ENCODE measurements around the gene MYDGF.

Gene MYDGF

DNA sequence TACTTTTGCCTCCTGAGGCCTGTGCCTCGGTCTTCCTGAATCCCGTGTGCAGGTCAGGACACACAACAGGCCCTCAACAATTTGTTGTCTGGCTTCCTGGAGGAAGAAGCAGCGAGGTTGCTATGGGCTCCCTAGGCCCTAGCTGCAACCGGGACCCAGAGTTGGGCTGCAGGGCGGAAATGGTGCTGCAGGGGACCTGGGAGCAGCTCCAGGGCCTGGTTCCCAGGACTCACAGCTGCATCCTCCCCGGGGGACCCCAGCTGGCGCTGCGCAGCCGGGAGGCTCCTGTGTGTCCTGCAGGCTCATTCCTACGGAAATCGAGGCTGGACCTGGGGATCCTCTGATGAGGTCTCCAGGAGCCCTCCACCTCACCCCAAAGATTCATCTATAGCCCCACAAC is 31.8 kb downstream of the MYDGF start:
- ChIA-PET POLR2A (interaction anchor here (0.7 kb wide), 1 partner anchor 1780 kb away, joined by 3 read pairs; no protein-coding TSS in a partner anchor), CTCF (interaction anchor here (1.1 to 3.3 kb wide), 4 partner anchors 62 to 115 kb away, joined by 3 to 48 read pairs (median 23); no protein-coding TSS in a partner anchor)

DNA sequence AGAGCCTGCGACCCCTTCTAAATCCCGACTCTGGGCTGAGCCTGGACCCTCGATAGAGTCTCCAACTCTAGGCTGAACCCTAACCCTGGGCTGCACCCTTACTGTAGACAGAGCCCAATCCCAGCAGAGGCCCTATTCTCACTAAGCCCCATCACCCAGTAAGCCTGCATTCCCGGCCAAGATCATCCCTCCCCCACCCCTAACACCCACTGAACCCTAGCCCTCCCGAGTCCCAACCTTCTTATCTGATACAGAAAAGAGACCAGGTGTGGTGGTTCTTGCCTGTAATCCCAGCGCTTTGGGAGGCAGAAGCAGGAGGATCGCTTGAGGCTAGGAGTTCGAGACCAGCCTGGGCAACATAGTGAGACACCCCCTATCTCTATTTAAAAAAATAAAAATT is 33.4 kb downstream of the MYDGF start:
- TF ChIP-seq GFI1B (tag by site-specific recombination; IDR thresholded peaks at IDR 0.05) (no peak), ZBTB6 (tag by site-specific recombination; IDR thresholded peaks at IDR 0.05) (0 out of 2 replicates have a peak, but pooled peaks have one; percentile 11), ZBTB8A (tag by site-specific recombination; IDR thresholded peaks at IDR 0.05) (peak; percentile 27; the same call in 1 of the 2 replicates), ZBTB48 (tag by site-specific recombination; IDR thresholded peaks at IDR 0.05) (peak; percentile 41; the same call in 1 of the 2 replicates)
- Histone ChIP-seq H3K4me3 (ENCODE audit: low read depth, low read length) (no peak overlapping the region), H3K27ac (ENCODE audit: extremely low read depth, low read depth, low read length) (no peak overlapping the region), H3K36me3 (ENCODE audit: control insufficient read depth in 2 of 2, insufficient read depth in 1 of 2, low read length in 2 of 2) (no peaks in the 10 kb centered on the region), H3K4me1 (ENCODE audit: control insufficient read depth, insufficient read depth, low read length) (no peaks in the 10 kb centered on the region; the same call in 1 of the 2 replicates), H3K9me3 (ENCODE audit: control insufficient read depth, insufficient read depth, low read depth, low read length) (no peaks in the 10 kb centered on the region)
- ChIA-PET POLR2A (interaction anchor here (0.5 kb wide), 2 partner anchors 8 to 29 kb away, joined by 3 to 4 read pairs; no protein-coding TSS in a partner anchor), CTCF (interaction anchor here (0.5 to 3.3 kb wide), 41 partner anchors 11 to 371 kb away, joined by 3 to 48 read pairs (median 6); partner anchors contain the start of genes FEM1A, PLIN5 and SEMA6B)

More for the DNA sequence above, 31.8 kb downstream of the MYDGF start:
- no peak overlapping the region for H3K4me3 ChIP-seq (ENCODE audit: low read depth, low read length)
- H3K27ac ChIP-seq (ENCODE audit: extremely low read depth, low read depth, low read length): no peak overlapping the region
- TF ChIP-seq MYNN (tag by site-specific recombination; IDR thresholded peaks at IDR 0.05; ENCODE audit: borderline replicate concordance) (no peak), ZNF175 (tag by site-specific recombination; IDR thresholded peaks at IDR 0.05) (no peak), GFI1B (tag by site-specific recombination; IDR thresholded peaks at IDR 0.05) (no peak), ZNF398 (tag by site-specific recombination; IDR thresholded peaks at IDR 0.05) (no peak), ZNF211 (tag by site-specific recombination; IDR thresholded peaks at IDR 0.05; ENCODE audit: low read depth) (no peak), ZNF121 (tag by site-specific recombination; IDR thresholded peaks at IDR 0.05) (no peak), ZNF157 (tag by site-specific recombination; IDR thresholded peaks at IDR 0.05) (no peak), ZNF830 (tag by site-specific recombination; IDR thresholded peaks at IDR 0.05; ENCODE audit: low read depth) (no peak), ZNF239 (tag by site-specific recombination; IDR thresholded peaks at IDR 0.05) (no peak)
- TF ChIP-seq, protein P1, sequence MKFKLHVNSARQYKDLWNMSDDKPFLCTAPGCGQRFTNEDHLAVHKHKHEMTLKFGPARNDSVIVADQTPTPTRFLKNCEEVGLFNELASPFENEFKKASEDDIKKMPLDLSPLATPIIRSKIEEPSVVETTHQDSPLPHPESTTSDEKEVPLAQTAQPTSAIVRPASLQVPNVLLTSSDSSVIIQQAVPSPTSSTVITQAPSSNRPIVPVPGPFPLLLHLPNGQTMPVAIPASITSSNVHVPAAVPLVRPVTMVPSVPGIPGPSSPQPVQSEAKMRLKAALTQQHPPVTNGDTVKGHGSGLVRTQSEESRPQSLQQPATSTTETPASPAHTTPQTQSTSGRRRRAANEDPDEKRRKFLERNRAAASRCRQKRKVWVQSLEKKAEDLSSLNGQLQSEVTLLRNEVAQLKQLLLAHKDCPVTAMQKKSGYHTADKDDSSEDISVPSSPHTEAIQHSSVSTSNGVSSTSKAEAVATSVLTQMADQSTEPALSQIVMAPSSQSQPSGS (tag by site-specific recombination; IDR thresholded peaks at IDR 0.05; ENCODE audit: low read depth): no peak
- TF ChIP-seq, protein P2, sequence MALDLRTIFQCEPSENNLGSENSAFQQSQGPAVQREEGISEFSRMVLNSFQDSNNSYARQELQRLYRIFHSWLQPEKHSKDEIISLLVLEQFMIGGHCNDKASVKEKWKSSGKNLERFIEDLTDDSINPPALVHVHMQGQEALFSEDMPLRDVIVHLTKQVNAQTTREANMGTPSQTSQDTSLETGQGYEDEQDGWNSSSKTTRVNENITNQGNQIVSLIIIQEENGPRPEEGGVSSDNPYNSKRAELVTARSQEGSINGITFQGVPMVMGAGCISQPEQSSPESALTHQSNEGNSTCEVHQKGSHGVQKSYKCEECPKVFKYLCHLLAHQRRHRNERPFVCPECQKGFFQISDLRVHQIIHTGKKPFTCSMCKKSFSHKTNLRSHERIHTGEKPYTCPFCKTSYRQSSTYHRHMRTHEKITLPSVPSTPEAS (tag by site-specific recombination; IDR thresholded peaks at IDR 0.05): no peak
- H3K4me1 ChIP-seq (ENCODE audit: control insufficient read depth, insufficient read depth, low read length): no peaks in the 10 kb centered on the region; the same call in 1 of the 2 replicates
- no peaks in the 10 kb centered on the region for H3K36me3 ChIP-seq (ENCODE audit: control insufficient read depth in 2 of 2, insufficient read depth in 1 of 2, low read length in 2 of 2)
- H3K9me3 ChIP-seq (ENCODE audit: control insufficient read depth, insufficient read depth, low read depth, low read length): no peaks in the 10 kb centered on the region

GRCh38 chr19:4636151-4636717 is 33.9 kb downstream of the MYDGF start:
- Histone ChIP-seq H3K27ac (ENCODE audit: extremely low read depth, low read depth, low read length) (no peak overlapping the region; the same call in 1 of the 2 replicates), H3K4me3 (ENCODE audit: low read depth, low read length) (peak overlapping the region; percentile 35), H3K36me3 (ENCODE audit: control insufficient read depth in 2 of 2, insufficient read depth in 1 of 2, low read length in 2 of 2) (no peaks in the 10 kb centered on the region), H3K4me1 (ENCODE audit: control insufficient read depth, insufficient read depth, low read length) (no peaks in the 10 kb centered on the region; the same call in 1 of the 2 replicates), H3K9me3 (ENCODE audit: control insufficient read depth, insufficient read depth, low read depth, low read length) (no peaks in the 10 kb centered on the region)
- CTCF ChIA-PET: interaction anchor here (0.5 to 3.3 kb wide), 46 partner anchors 11 to 370 kb away, joined by 3 to 48 read pairs (median 4); partner anchors contain the start of genes FEM1A, PLIN5 and SEMA6B
- POLR2A ChIA-PET: interaction anchor here (0.5 kb wide), 3 partner anchors 9 to 29 kb away, joined by 3 to 6 read pairs (median 4); no protein-coding TSS in a partner anchor
- TF ChIP-seq ZIC2 (tag by site-specific recombination; IDR thresholded peaks at IDR 0.05): 0 out of 2 replicates have a peak, but pooled peaks have one; percentile 12
- TF ChIP-seq ZBTB6 (tag by site-specific recombination; IDR thresholded peaks at IDR 0.05): peak; percentile 79
- 0 out of 2 replicates have a peak, but pooled peaks have one; percentile 39 for TF ChIP-seq KLF17 (tag by site-specific recombination; IDR thresholded peaks at IDR 0.05)
- TF ChIP-seq GLIS1 (tag by site-specific recombination; IDR thresholded peaks at IDR 0.05): peak; percentile 22; the same call in 1 of the 2 replicates
- no peak for TF ChIP-seq ZNF211 (tag by site-specific recombination; IDR thresholded peaks at IDR 0.05; ENCODE audit: low read depth)
